Transverse colon (tissue), 4 donors: ENCODE measurements around the gene DRC3. TPM values are rescaled to one million over a fixed set of nuclear protein-coding genes. Genes with fewer than 3 reads are reported as not detected.

Experiments used
- DNase-seq: peaks from one replicate; pipeline ENCODE4 v3.0.0-alpha.2; 2019
- H3K27ac ChIP-seq, 4 donors: fragments of 200-600 bp; sonication (generic); 2 replicates each; pipeline ENCODE4 v1.5.1; 2016 to 2018; ENCODE audit warnings: inconsistent platforms in 4 of 4
- H3K27me3 ChIP-seq: fragments of 200-600 bp; sonication (generic); 2 replicates; pipeline ENCODE4 v1.5.1; 2017; ENCODE audit warnings: inconsistent platforms
- H3K36me3 ChIP-seq, 4 donors: fragments of 200-600 bp; sonication (generic); 2 replicates each; pipeline ENCODE4 v1.5.1; 2017 to 2019; ENCODE audit warnings: inconsistent platforms in 4 of 4
- H3K4me1 ChIP-seq, 4 donors: fragments of 200-600 bp; sonication (generic); 2 replicates each; pipeline ENCODE4 v1.5.1; 2017 to 2020; ENCODE audit warnings: inconsistent platforms in 4 of 4
- H3K4me3 ChIP-seq, 4 donors: fragments of 200-600 bp; sonication (generic); 1 replicate in 1 of 4; 2 replicates in 3 of 4; pipeline versions ENCODE4 v1.5.1 to v1.6.1; 2017 to 2019; ENCODE audit warnings: inconsistent platforms in 4 of 4
- H3K9me3 ChIP-seq, 2 donors: fragments of 200-600 bp; sonication (generic); 2 replicates each; pipeline ENCODE4 v1.5.1; 2017 to 2019; ENCODE audit warnings: inconsistent platforms in 2 of 2
- EP300 ChIP-seq: sonication (generic); formaldehyde crosslinking; IDR thresholded peaks from one replicate; pipeline ENCODE4 v1.6.1; 2017; ENCODE audit warnings: antibody characterized with exemption, low read depth
- POLR2A ChIP-seq: fragments of 450-650 bp; IDR thresholded peaks from one replicate; pipeline ENCODE4 v1.6.1; 2016; ENCODE audit warnings: antibody characterized with exemption, mild to moderate bottlenecking, moderate library complexity
- POLR2AphosphoS5 ChIP-seq, 3 donors: sonication (generic); formaldehyde crosslinking; IDR thresholded peaks; one replicate each; pipeline ENCODE4 v1.6.1; 2016; ENCODE audit warnings: antibody characterized with exemption in 3 of 3
- WGBS, 2 donors: methylation state at CpG; one replicate each; pipeline ENCODE4 v1.1.5; 2018; ENCODE audit warnings: low coverage in 1 of 2; 5-methylcytosine and 5-hydroxymethylcytosine counted together
- in situ Hi-C, 4 donors: fragments of 200-750 bp; cut with MboI; loops; one replicate each; pipeline versions ENCODE4 v1.15.0 to v1.15.1; 2017; ENCODE audit warnings: low sequenced_read_pairs in 3 of 4, low pct_ligation_motif_present in 1 of 4, low pct_unique_long_range_greater_than_20kb in 1 of 4
- intact Hi-C: fragments of 100-400 bp; cut with DNase I; formaldehyde crosslinking; loops from one replicate; pipeline ENCODE4 v1.15.1; 2023; ENCODE audit warnings: low total_unique reads
- total RNA-seq, 4 donors: library from RNA; depleted of rRNA; stranded (reverse); fragments of >200 nt; gene quantifications; one replicate each; pipeline ENCODE4 v1.1.0, GENCODE V29; 2016
- TF ChIP-seq, protein P1 (sequence below), 5 experiments: fragments of 200-600 bp in 3 of 5; fragments of 450-650 bp in 2 of 5; sonication (generic) in 3 of 5; IDR thresholded peaks; 1 replicate in 2 of 5; 2 replicates in 3 of 5; pipeline ENCODE4 v1.5.1; 2016 to 2017; ENCODE audit warnings: antibody characterized with exemption in 5 of 5, inconsistent platforms in 3 of 5, mild to moderate bottlenecking in 2 of 5, moderate library complexity in 1 of 5

Gene DRC3
- total RNA-seq, 4 donors from 2014 or later, result 0.64 to 1.8 (median 0.82) TPM; not detected in 1

DNA sequence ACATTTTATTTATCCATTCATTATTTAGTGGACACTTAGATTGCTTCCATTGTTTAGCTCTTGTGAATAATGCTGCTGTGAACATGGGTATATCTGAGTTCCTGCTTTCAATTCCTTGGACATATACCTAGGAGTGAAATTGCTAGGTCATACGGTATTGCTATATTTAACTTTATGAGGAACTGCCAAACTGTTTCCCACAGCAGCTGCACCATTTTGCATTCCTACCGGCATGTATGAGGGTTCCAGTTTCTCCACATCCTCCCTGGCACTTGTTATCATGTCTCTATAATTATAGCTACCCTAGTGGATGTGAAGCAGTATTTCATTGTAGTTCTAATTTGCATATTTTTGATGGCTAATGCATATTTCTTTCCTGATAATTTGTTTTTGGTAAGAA, 91.4 kb downstream of the DRC3 start:
- no peaks in the 10 kb centered on the region for H3K4me1 ChIP-seq

DNA sequence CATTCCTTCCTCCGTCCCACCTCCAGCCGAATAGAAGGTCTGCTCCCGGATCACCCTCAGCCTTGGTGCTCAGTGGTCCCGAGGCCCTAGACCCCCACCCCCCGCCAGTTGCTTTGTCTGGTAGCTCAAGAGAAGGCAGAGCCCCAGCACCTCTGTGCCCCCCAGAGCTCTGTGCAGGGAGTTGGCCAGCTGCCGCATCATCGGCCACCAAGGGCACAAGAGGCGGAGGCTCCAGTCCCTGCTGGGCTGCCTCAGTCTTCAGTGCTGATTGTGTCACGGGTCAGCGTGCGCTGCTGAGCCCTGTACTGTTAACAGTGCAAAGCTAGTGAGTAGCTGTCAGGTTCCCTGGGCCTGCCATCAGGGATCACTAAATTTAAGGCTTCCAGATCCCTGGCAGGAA, 92.9 kb downstream of the DRC3 start:
- Histone ChIP-seq H3K36me3 (peaks cover 0 to 28% (median 7%) of the 10 kb centered on the region in 4 donors), H3K4me1 (no peaks in the 10 kb centered on the region), H3K4me3 (no peak overlapping the region), H3K27me3 (no peaks in the 10 kb centered on the region), H3K27ac (no peak overlapping the region), H3K9me3 (no peaks in the 10 kb centered on the region)
- TF ChIP-seq POLR2AphosphoS5 (IDR thresholded peaks at IDR 0.05) (no peak), POLR2A (no peak), EP300 (no peak)
- TF ChIP-seq, protein P1, sequence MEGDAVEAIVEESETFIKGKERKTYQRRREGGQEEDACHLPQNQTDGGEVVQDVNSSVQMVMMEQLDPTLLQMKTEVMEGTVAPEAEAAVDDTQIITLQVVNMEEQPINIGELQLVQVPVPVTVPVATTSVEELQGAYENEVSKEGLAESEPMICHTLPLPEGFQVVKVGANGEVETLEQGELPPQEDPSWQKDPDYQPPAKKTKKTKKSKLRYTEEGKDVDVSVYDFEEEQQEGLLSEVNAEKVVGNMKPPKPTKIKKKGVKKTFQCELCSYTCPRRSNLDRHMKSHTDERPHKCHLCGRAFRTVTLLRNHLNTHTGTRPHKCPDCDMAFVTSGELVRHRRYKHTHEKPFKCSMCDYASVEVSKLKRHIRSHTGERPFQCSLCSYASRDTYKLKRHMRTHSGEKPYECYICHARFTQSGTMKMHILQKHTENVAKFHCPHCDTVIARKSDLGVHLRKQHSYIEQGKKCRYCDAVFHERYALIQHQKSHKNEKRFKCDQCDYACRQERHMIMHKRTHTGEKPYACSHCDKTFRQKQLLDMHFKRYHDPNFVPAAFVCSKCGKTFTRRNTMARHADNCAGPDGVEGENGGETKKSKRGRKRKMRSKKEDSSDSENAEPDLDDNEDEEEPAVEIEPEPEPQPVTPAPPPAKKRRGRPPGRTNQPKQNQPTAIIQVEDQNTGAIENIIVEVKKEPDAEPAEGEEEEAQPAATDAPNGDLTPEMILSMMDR (IDR thresholded peaks at IDR 0.05), result no peak
- DNase-seq, result no peak
- WGBS, 2 donors, result 94% methylated on average over 8 of the region's 11 CpGs; no CpG with 5 or more reads in 1 of the 2 donors
- in situ Hi-C loops (no loop called here), intact Hi-C loops (no loop called here)

More for the DNA sequence above, 91.4 kb downstream of the DRC3 start:
- intact Hi-C loops, result no loop called here
- Histone ChIP-seq H3K27me3 (no peaks in the 10 kb centered on the region), H3K4me3 (no peak overlapping the region), H3K36me3 (peaks cover 0 to 28% (median 7%) of the 10 kb centered on the region in 4 donors), H3K27ac (no peak overlapping the region), H3K9me3 (no peaks in the 10 kb centered on the region)
- WGBS, 2 donors, result 75% methylated on average over 2 of the region's 2 CpGs; no CpG with 5 or more reads in 1 of the 2 donors
- no peak for TF ChIP-seq EP300
- in situ Hi-C loops, result no loop called here
- no peak for DNase-seq

Other genes with a start within 250 kb of the DRC3 start
- 100 to 1,000 TPM in 3 of 4 donors, 10 to 100 TPM in 1; 45.7 to 206 (median 148) TPM for gene SREBF1, start 135.9 kb upstream of the DRC3 start, total RNA-seq
- gene TOM1L2, start 462 bp upstream of the DRC3 start, total RNA-seq, result 100 to 1,000 TPM in 2 of 4 donors, 10 to 100 TPM in 2; 65.9 to 178 (median 97.7) TPM
- 10 to 100 TPM; 17.3 to 65.1 (median 24.7) TPM for gene ATPAF2, start 66.3 kb downstream of the DRC3 start, total RNA-seq
- gene GID4, start 66.5 kb downstream of the DRC3 start, total RNA-seq, result 10 to 100 TPM in 2 of 4 donors, 1 to 10 TPM in 2; 7.0 to 39.6 (median 9.4) TPM
- 10 to 100 TPM; 27.9 to 90.6 (median 33.3) TPM for gene DRG2, start 115.1 kb downstream of the DRC3 start, total RNA-seq
- 1 to 10 TPM; 1.1 to 4.2 (median 1.2) TPM for gene MYO15A, start 135.9 kb downstream of the DRC3 start, total RNA-seq
- 100 to 1,000 TPM in 2 of 4 donors, 10 to 100 TPM in 2; 69.2 to 109 (median 88.4) TPM for gene ALKBH5, start 211.0 kb downstream of the DRC3 start, total RNA-seq